MM.1S (cell line): ENCODE data around the gene XPNPEP1.

Source experiments
- DNase-seq: peaks from one replicate; pipeline ENCODE4 v3.0.0-alpha.2; 2015
- H2AFZ ChIP-seq: fragments of 300-600 bp; sonication (generic); 2 replicates; pipeline ENCODE4 v1.6.0; 2016; ENCODE audit warnings: antibody characterized with exemption, low read length
- H3F3A ChIP-seq: fragments of 300-600 bp; sonication (generic); 2 replicates; pipeline ENCODE4 v1.6.1; 2016; ENCODE audit warnings: mild to moderate bottlenecking, antibody characterized with exemption, low read length, moderate library complexity, mixed read lengths; ENCODE audit not compliant: insufficient read depth
- H3K27ac ChIP-seq: fragments of 300-600 bp; sonication (generic); 2 replicates; pipeline ENCODE4 v1.5.1; 2016; ENCODE audit warnings: mild to moderate bottlenecking, low read length
- H3K27me3 ChIP-seq: fragments of 300-600 bp; sonication (generic); replicated peaks from 2 replicates; pipeline ENCODE4 v1.6.0; 2016; ENCODE audit warnings: low read length; ENCODE audit not compliant: insufficient read depth
- H3K36me3 ChIP-seq: fragments of 300-600 bp; sonication (generic); replicated peaks from 2 replicates; pipeline ENCODE4 v1.6.1; 2016; ENCODE audit warnings: mild to moderate bottlenecking, low read length, mixed read lengths; ENCODE audit not compliant: insufficient read depth
- H3K4me1 ChIP-seq: fragments of 300-600 bp; sonication (generic); 2 replicates; pipeline ENCODE4 v1.6.1; 2016; ENCODE audit warnings: low read length, mixed read lengths
- H3K4me2 ChIP-seq: fragments of 300-600 bp; sonication (generic); 2 replicates; pipeline ENCODE4 v1.6.0; 2016; ENCODE audit warnings: low read depth, low read length
- H3K4me3 ChIP-seq: fragments of 300-600 bp; sonication (generic); 2 replicates; pipeline ENCODE4 v1.5.1; 2016; ENCODE audit warnings: low read length, mixed read lengths
- H3K79me2 ChIP-seq: fragments of 300-600 bp; sonication (generic); 2 replicates; pipeline ENCODE4 v1.6.1; 2016; ENCODE audit warnings: mixed run types, low read length, mixed read lengths
- H3K9ac ChIP-seq: fragments of 300-600 bp; sonication (generic); 2 replicates; pipeline ENCODE4 v1.6.1; 2016; ENCODE audit warnings: low read length, mixed read lengths
- H3K9me2 ChIP-seq: fragments of 300-600 bp; sonication (generic); replicated peaks from 2 replicates; pipeline ENCODE4 v1.6.1; 2016; ENCODE audit warnings: mild to moderate bottlenecking, low read length, mixed read lengths; ENCODE audit not compliant: insufficient read depth
- H3K9me3 ChIP-seq: fragments of 300-600 bp; sonication (generic); replicated peaks from 2 replicates; pipeline ENCODE4 v1.6.1; 2016; ENCODE audit warnings: mild to moderate bottlenecking, low read length, mixed read lengths; ENCODE audit not compliant: insufficient read depth
- H4K20me1 ChIP-seq: fragments of 300-600 bp; sonication (generic); 2 replicates; pipeline ENCODE4 v1.6.1; 2016; ENCODE audit warnings: mild to moderate bottlenecking, low read length, moderate library complexity, mixed read lengths; ENCODE audit not compliant: insufficient read depth
- EZH2 ChIP-seq: fragments of 300-600 bp; sonication (generic); optimal IDR thresholded peaks from 2 replicates; pipeline ENCODE3; 2017; ENCODE audit warnings: low read depth, mild to moderate bottlenecking, antibody characterized with exemption, low read length, mixed read lengths
- EZH2phosphoT487 ChIP-seq: fragments of 300-600 bp; sonication (generic); IDR thresholded peaks from 2 replicates; pipeline ENCODE4 v1.6.1; 2018; ENCODE audit warnings: antibody characterized with exemption, low read length
- TF ChIP-seq, protein P1 (sequence below): fragments of 300-600 bp; sonication (generic); IDR thresholded peaks from 2 replicates; pipeline ENCODE4 v1.5.1; 2016; ENCODE audit warnings: antibody characterized with exemption, low read length, mixed read lengths

XPNPEP1 gene

DNA sequence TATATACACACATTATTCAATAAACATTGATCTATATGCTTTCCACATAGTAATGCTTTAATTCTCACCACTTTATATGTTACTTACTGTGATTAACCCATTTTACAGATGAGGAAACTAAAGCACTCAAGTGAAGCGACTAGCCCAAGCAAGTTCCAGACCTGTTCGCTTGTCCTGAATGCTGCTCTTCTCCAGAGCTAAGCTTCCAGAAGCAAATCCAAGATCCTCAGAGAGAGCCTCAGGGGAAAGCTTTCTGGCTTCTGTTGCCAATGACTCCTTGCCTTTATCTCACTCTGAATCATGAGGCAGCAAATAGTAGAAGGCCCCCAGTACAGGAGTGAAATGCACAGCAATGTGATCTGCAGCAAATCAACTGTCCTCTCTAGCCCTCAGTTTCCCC, 32.2 kb downstream of the XPNPEP1 start:
- Histone ChIP-seq H3K9ac (no peak overlapping the region), H3K4me2 (no peak overlapping the region), H3K36me3 (no peaks in the 10 kb centered on the region), H2AFZ (no peak overlapping the region), H3K4me1 (peaks cover 15% of the 10 kb centered on the region), H4K20me1 (no peaks in the 10 kb centered on the region), H3K4me3 (no peak overlapping the region), H3F3A (0 out of 2 replicates have a peak, but pooled peaks cover 9% of the 10 kb centered on the region), H3K9me2 (no peaks in the 10 kb centered on the region), H3K27me3 (no peaks in the 10 kb centered on the region), H3K9me3 (no peaks in the 10 kb centered on the region), H3K79me2 (peaks cover 21% of the 10 kb centered on the region), H3K27ac (no peak overlapping the region)
- no peak for DNase-seq
- TF ChIP-seq EZH2phosphoT487: no peak
- TF ChIP-seq, protein P1, sequence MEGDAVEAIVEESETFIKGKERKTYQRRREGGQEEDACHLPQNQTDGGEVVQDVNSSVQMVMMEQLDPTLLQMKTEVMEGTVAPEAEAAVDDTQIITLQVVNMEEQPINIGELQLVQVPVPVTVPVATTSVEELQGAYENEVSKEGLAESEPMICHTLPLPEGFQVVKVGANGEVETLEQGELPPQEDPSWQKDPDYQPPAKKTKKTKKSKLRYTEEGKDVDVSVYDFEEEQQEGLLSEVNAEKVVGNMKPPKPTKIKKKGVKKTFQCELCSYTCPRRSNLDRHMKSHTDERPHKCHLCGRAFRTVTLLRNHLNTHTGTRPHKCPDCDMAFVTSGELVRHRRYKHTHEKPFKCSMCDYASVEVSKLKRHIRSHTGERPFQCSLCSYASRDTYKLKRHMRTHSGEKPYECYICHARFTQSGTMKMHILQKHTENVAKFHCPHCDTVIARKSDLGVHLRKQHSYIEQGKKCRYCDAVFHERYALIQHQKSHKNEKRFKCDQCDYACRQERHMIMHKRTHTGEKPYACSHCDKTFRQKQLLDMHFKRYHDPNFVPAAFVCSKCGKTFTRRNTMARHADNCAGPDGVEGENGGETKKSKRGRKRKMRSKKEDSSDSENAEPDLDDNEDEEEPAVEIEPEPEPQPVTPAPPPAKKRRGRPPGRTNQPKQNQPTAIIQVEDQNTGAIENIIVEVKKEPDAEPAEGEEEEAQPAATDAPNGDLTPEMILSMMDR: no peak
- no peak for TF ChIP-seq EZH2

DNA sequence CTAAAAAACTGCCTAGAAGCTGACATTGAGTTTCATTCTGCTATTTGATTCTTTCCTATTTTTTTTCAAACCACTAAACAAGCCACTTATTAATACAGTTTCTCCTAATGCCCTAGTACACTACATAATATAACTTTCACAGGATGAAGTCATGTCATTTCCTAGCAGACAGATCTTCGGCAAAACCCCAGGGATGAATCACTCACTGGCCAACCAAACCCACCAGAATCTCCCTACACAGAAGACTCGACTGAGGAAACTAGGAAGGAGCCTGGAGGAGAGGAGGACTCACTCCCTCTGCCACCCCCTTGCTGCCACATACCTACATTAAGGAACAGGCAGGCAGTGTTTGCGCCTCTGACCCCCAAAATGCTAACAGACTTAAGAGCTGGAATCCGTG, 33.4 kb downstream of the XPNPEP1 start:
- Histone ChIP-seq H3K79me2 (peaks cover 19% of the 10 kb centered on the region), H3K9me2 (no peaks in the 10 kb centered on the region), H3K36me3 (no peaks in the 10 kb centered on the region), H2AFZ (no peak overlapping the region), H3K4me1 (peaks cover 15% of the 10 kb centered on the region), H3K27ac (no peak overlapping the region), H3F3A (0 out of 2 replicates have a peak, but pooled peaks cover 9% of the 10 kb centered on the region), H3K9ac (no peak overlapping the region), H3K4me2 (no peak overlapping the region), H3K4me3 (no peak overlapping the region), H3K27me3 (no peaks in the 10 kb centered on the region), H4K20me1 (no peaks in the 10 kb centered on the region), H3K9me3 (no peaks in the 10 kb centered on the region)
- TF ChIP-seq EZH2phosphoT487: no peak
- TF ChIP-seq, protein P1: no peak
- no peak for TF ChIP-seq EZH2
- no peak for DNase-seq

DNA sequence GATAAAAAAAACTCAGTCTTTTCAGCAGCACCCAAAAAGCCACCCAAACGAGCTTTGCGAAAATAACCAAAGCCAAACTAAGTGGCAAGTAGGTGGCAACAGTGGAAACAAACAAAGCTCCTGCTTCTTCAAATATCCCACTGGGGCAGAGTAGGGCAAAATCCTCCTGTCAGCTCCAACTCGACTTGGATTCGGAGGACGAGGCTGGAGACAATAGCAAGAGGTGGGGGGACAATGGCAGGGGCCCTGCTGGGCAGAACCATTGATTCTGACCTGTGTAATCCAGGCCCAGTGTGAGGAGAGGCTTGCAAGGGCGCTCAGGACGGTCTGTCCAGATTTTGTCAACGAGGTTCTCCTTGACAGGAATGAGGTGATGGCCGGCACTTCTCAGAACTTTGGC, 35.5 kb downstream of the XPNPEP1 start:
- no peak overlapping the region for H2AFZ ChIP-seq
- no peaks in the 10 kb centered on the region for H3K36me3 ChIP-seq
- no peak overlapping the region for H3K4me3 ChIP-seq
- H3K9ac ChIP-seq: no peak overlapping the region
- no peak overlapping the region for H3K4me2 ChIP-seq
- peaks cover 8% of the 10 kb centered on the region; the same call in 1 of the 2 replicates for H3K79me2 ChIP-seq
- no peaks in the 10 kb centered on the region for H3K9me3 ChIP-seq
- H4K20me1 ChIP-seq: no peaks in the 10 kb centered on the region
- 0 out of 2 replicates have a peak, but pooled peaks cover 6% of the 10 kb centered on the region for H3F3A ChIP-seq
- H3K9me2 ChIP-seq: no peaks in the 10 kb centered on the region
- H3K27ac ChIP-seq: no peak overlapping the region
- TF ChIP-seq EZH2 (no peak), EZH2phosphoT487 (no peak)
- TF ChIP-seq, protein P1: no peak
- H3K27me3 ChIP-seq: no peaks in the 10 kb centered on the region
- DNase-seq: no peak
- peaks cover 8% of the 10 kb centered on the region for H3K4me1 ChIP-seq
